K562 (cell line): ENCODE data around the gene IDI1. TPM values are rescaled to one million over a fixed set of nuclear protein-coding genes. Genes with fewer than 3 reads are reported as not detected.

ENCODE experiments used
- ATAC-seq: fragments of 200-7000 bp; cut with Tn5 transposase; 3 replicates; pipeline ENCODE4 v1.9.1; 2020; ENCODE audit warnings: moderate library complexity
- BruUV-seq: library from RNA; stranded (reverse); fragments of 400-500 nt; replicated peaks from 2 replicates; lab custom pipeline; 2021; lab: Mats Ljungman, UMichigan
- CTCF ChIA-PET: fragments of 300-600 bp; formaldehyde crosslinking; extraction: SDS; loops from one replicate; lab custom pipeline; 2021; ENCODE audit warnings: low intra/inter-chr PET ratio; lab: Yijun Ruan, JAX
- POLR2A ChIA-PET: fragments of 300-600, 350-650 bp; sonication (Branson Sonifier 250); formaldehyde crosslinking; extraction: SDS; loops from one replicate; lab custom pipeline; 2021; ENCODE audit warnings: antibody characterized with exemption, inconsistent platforms; lab: Yijun Ruan, JAX
- DNase-seq, 4 experiments: peaks; one replicate each; pipeline versions ENCODE4 v3.0.0 to v3.0.0-alpha.2; 2011 to 2018; ENCODE audit warnings: low spot score in 3 of 4, mixed read lengths in 3 of 4; ENCODE audit errors: extremely low read depth in 1 of 4
- FAIRE-seq: peaks from 2 replicates; lab custom pipeline; 2011; peaks lifted over from hg19 to GRCh38; lab: Jason Lieb, UNC
- H2AFZ ChIP-seq: 2 replicates; pipeline ENCODE4 v1.6.0; 2011; ENCODE audit warnings: low read depth, low read length, control low read depth, inconsistent platforms
- H3K27ac ChIP-seq: fragments of 200-600 bp; 3 replicates; pipeline ENCODE4 v1.8.0; 2011; ENCODE audit warnings: low read depth, mild to moderate bottlenecking, control low read depth, inconsistent platforms, low read length, moderate library complexity, mixed read lengths; ENCODE audit errors: extremely low read depth
- H3K27me3 ChIP-seq, 2 experiments: fragments of 300-600 bp in 1 of 2; 2 replicates in 1 of 2; 3 replicates in 1 of 2; pipeline versions ENCODE4 v1.6.0 to v1.8.0; 2011; ENCODE audit warnings: inconsistent platforms in 2 of 2, low read length in 2 of 2, mild to moderate bottlenecking in 1 of 2, mixed read lengths in 1 of 2, moderate library complexity in 1 of 2; ENCODE audit not compliant: control insufficient read depth in 2 of 2, insufficient read depth in 2 of 2
- H3K36me3 ChIP-seq: fragments of 300-600 bp; 3 replicates; pipeline ENCODE4 v1.8.0; 2011; ENCODE audit warnings: mild to moderate bottlenecking, low read length, inconsistent platforms; ENCODE audit not compliant: control insufficient read depth, insufficient read depth
- H3K4me1 ChIP-seq, 2 experiments: fragments of 200-600 bp in 1 of 2; replicated peaks in 1 of 2; 2 replicates in 1 of 2; 3 replicates in 1 of 2; pipeline versions ENCODE4 v1.5.1 to v1.8.0; 2011; ENCODE audit warnings: inconsistent platforms in 2 of 2, low read length in 2 of 2, mild to moderate bottlenecking in 1 of 2, mixed read lengths in 1 of 2, moderate library complexity in 1 of 2; ENCODE audit not compliant: control insufficient read depth in 2 of 2, insufficient read depth in 2 of 2
- H3K4me2 ChIP-seq: 2 replicates; pipeline ENCODE4 v1.6.1; 2011; ENCODE audit warnings: low read length, control low read depth, inconsistent platforms, mixed read lengths; ENCODE audit not compliant: insufficient read depth
- H3K4me3 ChIP-seq: fragments of 200-600 bp; sonication (generic), shearing (Covaris generic); 2 replicates; pipeline ENCODE4 v1.5.1; 2016; ENCODE audit warnings: control low read depth, inconsistent platforms
- H3K79me2 ChIP-seq: fragments of 200-600 bp; 3 replicates; pipeline ENCODE4 v1.8.0; 2011; ENCODE audit warnings: low read length, inconsistent platforms; ENCODE audit not compliant: control insufficient read depth, insufficient read depth
- H3K9ac ChIP-seq, 2 experiments: 2 replicates each; pipeline versions ENCODE4 v1.6.0 to v1.6.1; 2011; ENCODE audit warnings: low read depth in 2 of 2, low read length in 2 of 2, control low read depth in 1 of 2, inconsistent platforms in 1 of 2, mild to moderate bottlenecking in 1 of 2, mixed read lengths in 1 of 2; ENCODE audit not compliant: insufficient read depth in 1 of 2
- H3K9me1 ChIP-seq: one replicate; pipeline ENCODE4 v1.6.0; 2011; ENCODE audit warnings: inconsistent platforms, mild to moderate bottlenecking, low read length, moderate library complexity; ENCODE audit not compliant: control insufficient read depth, insufficient read depth
- H3K9me3 ChIP-seq: replicated peaks from 2 replicates; pipeline ENCODE4 v1.5.1; 2011; ENCODE audit warnings: low read depth, low read length, inconsistent platforms; ENCODE audit not compliant: control insufficient read depth, insufficient read depth
- H4K20me1 ChIP-seq: replicated peaks from 2 replicates; pipeline ENCODE4 v1.6.1; 2011; ENCODE audit warnings: low read length, inconsistent platforms, mixed read lengths; ENCODE audit not compliant: control insufficient read depth, insufficient read depth
- CBX1 ChIP-seq: sonication (generic); IDR thresholded peaks from 2 replicates; pipeline ENCODE4 v1.6.1; 2016; ENCODE audit warnings: antibody characterized with exemption, low read depth, mild to moderate bottlenecking
- CTCF ChIP-seq, 3 experiments: IDR thresholded peaks in 2 of 3; conservative IDR thresholded peaks in 1 of 3; 2 replicates each; pipeline ENCODE4 v1.5.1; 2011 to 2012; ENCODE audit warnings: low read length in 3 of 3, mild to moderate bottlenecking in 3 of 3, control low read depth in 2 of 3, improper control_type of control experiment in 1 of 3, inconsistent platforms in 1 of 3, low read depth in 1 of 3, mixed read lengths in 1 of 3, moderate library complexity in 1 of 3; ENCODE audit not compliant: insufficient read depth in 2 of 3
- EZH2 ChIP-seq: IDR thresholded peaks from 2 replicates; pipeline ENCODE4 v1.6.1; 2012; ENCODE audit warnings: low read depth, mild to moderate bottlenecking, inconsistent platforms, low read length, borderline replicate concordance
- FUS ChIP-seq: fragments of 200-400 bp; formaldehyde crosslinking; optimal IDR thresholded peaks from 2 replicates; pipeline ENCODE3; 2017; ENCODE audit warnings: low read depth, low read length
- NR4A1 ChIP-seq, 2 experiments: fragments of 250-450 bp in 1 of 2; fragments of 450-650 bp in 1 of 2; sonication (Bioruptor Pico) in 1 of 2; IDR thresholded peaks; 2 replicates each; pipeline versions ENCODE4 v1.4.0 to v1.6.1; 2016 to 2020; ENCODE audit warnings: mild to moderate bottlenecking in 2 of 2, missing compliant biosample characterization in 1 of 2, missing genetic modification characterization in 1 of 2, moderate library complexity in 1 of 2
- RAD21 ChIP-seq, 2 experiments: fragments of 250-450 bp in 1 of 2; fragments of 450-650 bp in 1 of 2; sonication (Bioruptor Pico) in 1 of 2; formaldehyde crosslinking in 1 of 2; IDR thresholded peaks in 1 of 2; conservative IDR thresholded peaks in 1 of 2; 2 replicates each; pipeline versions ENCODE4 v1.4.0 to v1.8.0; 2020 to 2022; ENCODE audit warnings: mild to moderate bottlenecking in 2 of 2, moderate library complexity in 1 of 2
- ZNF316 ChIP-seq: fragments of 450-650 bp; IDR thresholded peaks from 2 replicates; pipeline ENCODE4 v1.6.1; 2016
- WGBS: fragments of 100-300 bp; shearing (Covaris generic); methylation state at CpG from one replicate; pipeline ENCODE4 v1.1.6; 2016; ENCODE audit warnings: low coverage, mixed read lengths; ENCODE audit not compliant: insufficient coverage; ENCODE audit errors: missing lambda C conversion rate; 5-methylcytosine and 5-hydroxymethylcytosine counted together
- in situ Hi-C: fragments of 300-500 bp; cut with MboI; formaldehyde crosslinking; loops from 4 replicates; pipeline ENCODE4 v1.15.0; 2018; ENCODE audit warnings: inconsistent platforms, mixed read lengths
- intact Hi-C: fragments of 100-400 bp; cut with micrococcal nuclease; formaldehyde crosslinking; loops from 2 replicates; pipeline ENCODE4 v1.14.2; 2022
- polyA plus RNA-seq, 8 experiments: library from polyadenylated mRNA; depleted of rRNA in 4 of 8; stranded (reverse) in 5 of 8; unstranded in 3 of 8; fragments of >200 nt; fragmentation: Nextera tagmentation in 2 of 8; fragmentation: Illumina TruSeq in 1 of 8; extraction: Ambion mirVana in 2 of 8; extraction: Trizol in 1 of 8; gene quantifications; 2 replicates each; pipeline versions ENCODE4 v1.2.1 to v1.2.3, GENCODE V29; 2011 to 2014; ENCODE audit warnings: inconsistent platforms in 1 of 8, missing spikeins in 1 of 8
- total RNA-seq, 7 experiments: library from RNA; depleted of rRNA in 6 of 7; stranded (reverse); fragments of >200 nt in 6 of 7; fragmentation: Illumina TruSeq in 2 of 7; extraction: Trizol in 2 of 7; gene quantifications; 2 replicates each; pipeline versions ENCODE4 v1.2.1 to v1.2.3, GENCODE V29; 2011 to 2021; ENCODE audit warnings: low replicate concordance in 1 of 7

The IDI1 gene
- total and polyA plus RNA-seq, 9 of the 15 experiments (the other 6 are each of a cell fraction or from before 2014, with no cell fraction given) = 70.0 to 265 (median 119) TPM

- POLR2A ChIA-PET = no interaction called here
Measured at GRCh38 chr10:1074748-1075308, 25.9 kb upstream of the IDI1 start.

More at GRCh38 chr10:1074748-1075308, 25.9 kb upstream of the IDI1 start:
- no TSS peak for BruUV-seq
- no peak overlapping the region for H3K27ac ChIP-seq
- H3K9me3 ChIP-seq = no peaks in the 10 kb centered on the region
- no peak overlapping the region for H3K4me3 ChIP-seq
- no peak overlapping the region for H2AFZ ChIP-seq
- H3K4me2 ChIP-seq = no peak overlapping the region
- no peaks in the 10 kb centered on the region for H3K27me3 ChIP-seq
- no peaks in the 10 kb centered on the region for H3K9me1 ChIP-seq
- 91% methylated on average over 18 of the region's 18 CpGs for WGBS
- peaks cover 31% of the 10 kb centered on the region; the same call in 2 of the 3 replicates for H3K36me3 ChIP-seq
- no peaks in the 10 kb centered on the region for H4K20me1 ChIP-seq
- no peak overlapping the region for H3K9ac ChIP-seq
- intact Hi-C loops = no loop called here
- DNase-seq (peak in 1 of 4 experiments; percentile 16), ATAC-seq (peak; percentile 73), FAIRE-seq (no peak)
- in situ Hi-C loops = no loop called here
- H3K4me1 ChIP-seq = no peaks in the 10 kb centered on the region; a peak in 1 of 5 replicates
- no peaks in the 10 kb centered on the region for H3K79me2 ChIP-seq
- CTCF ChIA-PET = interaction anchor here (0.6 to 0.7 kb wide), 2 partner anchors 153 to 289 kb away, joined by 3 read pairs; no protein-coding TSS in a partner anchor
- TF ChIP-seq RAD21 (CRISPR knock-in tag; conservative IDR thresholded peaks at IDR 0.05 in 1 of 2, IDR thresholded peaks at IDR 0.05 in 1 of 2) (peak in 1 of 2 experiments; percentile 46; a peak in 2 of 4 replicates), ZNF316 (0 out of 2 replicates have a peak, but pooled peaks have one; percentile 6), EZH2 (no peak), CBX1 (no peak), CTCF (IDR thresholded peaks at IDR 0.05 in 2 of 3, conservative IDR thresholded peaks at IDR 0.05 in 1 of 3; ENCODE audit: insufficient read depth in 2 of 3, low read depth in 1 of 3, low read length in 3 of 3) (peak; percentile 14 to 53 (median 27); a peak in 2 of 6 replicates), NR4A1 (CRISPR knock-in tag; IDR thresholded peaks at IDR 0.05) (no peak), NR4A1 (tag; IDR thresholded peaks at IDR 0.05) (no peak), FUS (no peak)
